ENCODE data around the gene EEFSEC. TPM values are rescaled to one million over a fixed set of nuclear protein-coding genes. Genes with fewer than 3 reads are reported as not detected.

EEFSEC gene
- total RNA-seq, 2 donors from 2014 or later, result 10.5 to 12.8 TPM

DNA sequence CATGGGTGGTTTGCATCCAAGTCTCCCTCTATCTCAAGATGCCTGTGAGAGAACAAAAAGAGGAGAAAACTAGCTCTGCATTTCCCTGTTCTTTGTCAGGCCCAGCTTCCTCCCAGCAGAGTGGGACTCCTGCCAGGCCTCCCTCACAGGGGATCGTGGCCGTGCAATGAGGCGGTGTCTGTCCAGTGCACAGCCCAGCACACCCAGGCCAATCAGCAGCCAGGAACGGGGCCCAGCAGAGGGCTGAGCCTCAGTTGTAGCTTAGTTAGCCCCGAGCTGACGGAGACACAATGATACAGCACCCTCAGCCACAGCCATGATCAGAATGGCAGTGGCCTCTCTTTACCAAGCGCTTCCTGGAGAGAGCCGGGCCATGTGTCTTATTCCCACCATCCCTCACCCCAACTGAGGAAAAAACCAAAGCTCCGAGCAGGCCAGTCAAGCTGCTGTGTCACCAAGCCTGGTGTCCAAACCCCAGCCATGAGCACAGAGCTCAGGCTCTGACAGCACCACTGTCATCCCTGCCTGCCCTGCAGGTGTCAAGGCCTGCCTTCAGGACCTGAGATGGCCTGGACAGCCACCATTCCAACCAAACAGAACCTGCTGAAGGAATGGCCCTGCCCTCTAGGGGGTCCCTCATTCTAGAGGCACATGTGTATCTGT is 242.3 kb downstream of the EEFSEC start:
- no peaks in the 10 kb centered on the region for H3K4me1 Mint-ChIP-seq
- no peak overlapping the region for H3K4me3 Mint-ChIP-seq
- H3K9me3 Mint-ChIP-seq, result no peaks in the 10 kb centered on the region
- no peaks in the 10 kb centered on the region for H3K36me3 Mint-ChIP-seq (ENCODE audit: low read depth)
- H3K27me3 Mint-ChIP-seq, result no peaks in the 10 kb centered on the region
- no peak overlapping the region for H3K27ac Mint-ChIP-seq
- no peak for ATAC-seq (replicated peaks)

GRCh38 chr3:128397484-128397883 is 244.2 kb downstream of the EEFSEC start:
- Mint-ChIP-seq H3K4me3 (no peak overlapping the region), H3K27ac (no peak overlapping the region), H3K27me3 (no peaks in the 10 kb centered on the region), H3K4me1 (no peaks in the 10 kb centered on the region), H3K9me3 (no peaks in the 10 kb centered on the region), H3K36me3 (ENCODE audit: low read depth) (no peaks in the 10 kb centered on the region)
- no peak for ATAC-seq (replicated peaks)

DNA sequence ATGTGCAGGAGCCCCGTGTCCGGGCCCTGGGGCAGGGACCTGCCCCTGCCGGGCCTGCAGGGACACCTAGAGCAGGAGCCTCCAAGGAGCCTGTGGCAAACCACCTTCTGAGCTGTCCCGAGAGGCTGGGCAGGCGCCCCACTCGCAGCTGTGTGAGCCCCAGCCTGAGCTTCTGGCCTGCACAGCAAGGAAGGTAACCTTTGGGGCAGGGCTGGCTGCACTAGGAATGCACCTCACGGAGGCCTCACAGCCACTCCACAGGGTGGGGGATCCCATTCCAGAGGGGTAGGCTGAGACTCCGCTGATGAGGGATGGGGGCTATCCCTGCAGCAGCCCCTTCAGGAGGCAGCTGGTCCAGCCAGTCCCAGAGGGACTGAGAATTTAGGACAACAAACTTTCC is 245.3 kb downstream of the EEFSEC start:
- Mint-ChIP-seq H3K27me3 (no peaks in the 10 kb centered on the region), H3K36me3 (ENCODE audit: low read depth) (no peaks in the 10 kb centered on the region), H3K4me3 (no peak overlapping the region), H3K9me3 (no peaks in the 10 kb centered on the region), H3K27ac (no peak overlapping the region), H3K4me1 (no peaks in the 10 kb centered on the region)
- no peak for ATAC-seq (replicated peaks)

DNA sequence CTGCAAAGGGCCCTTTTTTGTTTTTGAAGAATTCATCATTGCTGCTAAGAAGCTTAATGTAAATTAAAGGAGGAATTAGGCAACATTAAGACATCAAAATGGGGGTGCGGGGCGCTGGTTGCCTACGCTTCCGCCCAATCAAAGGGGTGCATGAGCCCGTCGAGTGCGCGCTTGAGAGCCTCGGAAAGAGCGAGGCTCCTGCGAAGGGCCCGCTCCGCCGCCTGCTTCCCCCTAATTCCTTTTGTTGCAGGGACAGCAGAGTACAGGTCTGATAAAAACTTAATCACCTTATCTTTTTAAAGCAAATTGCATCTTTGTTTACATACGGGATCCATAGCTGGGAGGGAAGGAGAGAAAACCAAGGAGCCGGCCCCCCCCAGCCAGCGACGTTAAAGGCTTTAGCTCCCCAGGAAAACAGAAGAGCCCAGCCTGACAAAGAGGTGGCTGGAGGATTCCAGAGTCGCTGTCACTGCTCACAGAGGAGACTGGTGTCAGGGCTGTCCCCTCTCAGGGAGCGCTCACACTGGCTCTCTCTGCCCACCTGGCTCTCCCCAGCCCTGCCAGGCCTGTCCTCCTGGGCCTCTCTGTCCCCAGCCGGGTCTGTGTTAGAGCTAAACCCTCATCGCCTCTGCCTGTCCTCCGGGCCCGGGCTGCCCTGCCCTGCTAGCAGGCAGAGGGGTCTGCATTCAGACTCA is 246.1 kb downstream of the EEFSEC start:
- no peaks in the 10 kb centered on the region for H3K4me1 Mint-ChIP-seq
- no peaks in the 10 kb centered on the region for H3K27me3 Mint-ChIP-seq
- no peak overlapping the region for H3K27ac Mint-ChIP-seq
- H3K9me3 Mint-ChIP-seq, result no peaks in the 10 kb centered on the region
- H3K4me3 Mint-ChIP-seq, result no peak overlapping the region
- no peaks in the 10 kb centered on the region for H3K36me3 Mint-ChIP-seq (ENCODE audit: low read depth)
- no peak for ATAC-seq (replicated peaks)

GRCh38 chr3:128400671-128401070 is 247.4 kb downstream of the EEFSEC start:
- Mint-ChIP-seq H3K27me3 (no peaks in the 10 kb centered on the region), H3K27ac (no peak overlapping the region), H3K9me3 (no peaks in the 10 kb centered on the region), H3K4me3 (no peak overlapping the region), H3K36me3 (ENCODE audit: low read depth) (no peaks in the 10 kb centered on the region), H3K4me1 (no peaks in the 10 kb centered on the region)
- ATAC-seq (replicated peaks), result no peak

DNA sequence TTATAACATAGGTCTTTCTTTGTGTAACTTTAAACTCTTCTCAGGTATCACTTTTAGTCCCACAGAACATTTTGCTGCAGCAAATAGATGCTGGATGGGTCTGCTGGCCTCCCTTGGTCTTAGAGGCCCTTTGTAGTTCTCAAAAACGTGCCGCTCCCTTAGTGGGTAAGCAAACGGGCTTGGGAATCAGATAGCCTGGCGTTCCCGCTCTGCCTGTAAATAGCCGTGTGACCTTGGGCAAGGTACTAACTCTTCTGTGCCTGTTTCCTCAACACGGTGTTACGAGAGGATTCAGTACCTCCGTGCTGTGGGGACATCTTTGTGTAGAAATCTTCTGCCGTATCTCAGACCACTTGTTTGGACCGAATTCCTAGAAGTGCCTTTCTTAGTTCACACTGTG is 249.0 kb downstream of the EEFSEC start:
- H3K9me3 Mint-ChIP-seq, result no peaks in the 10 kb centered on the region
- no peaks in the 10 kb centered on the region for H3K4me1 Mint-ChIP-seq
- no peak overlapping the region for H3K27ac Mint-ChIP-seq

GRCh38 chr3:128402998-128403397 is 249.7 kb downstream of the EEFSEC start:
- Mint-ChIP-seq H3K27me3 (no peaks in the 10 kb centered on the region), H3K27ac (no peak overlapping the region), H3K9me3 (no peaks in the 10 kb centered on the region), H3K4me1 (no peaks in the 10 kb centered on the region), H3K36me3 (ENCODE audit: low read depth) (no peaks in the 10 kb centered on the region), H3K4me3 (no peak overlapping the region)
- no peak for ATAC-seq (replicated peaks)

More for the DNA sequence above, 249.0 kb downstream of the EEFSEC start:
- no peaks in the 10 kb centered on the region for H3K36me3 Mint-ChIP-seq (ENCODE audit: low read depth)
- no peak for ATAC-seq (replicated peaks)
- H3K4me3 Mint-ChIP-seq, result no peak overlapping the region
- no peaks in the 10 kb centered on the region for H3K27me3 Mint-ChIP-seq

GRCh38 chr3:128404276-128405068 is 251.2 kb downstream of the EEFSEC start:
- Mint-ChIP-seq H3K27ac (no peak overlapping the region), H3K9me3 (no peaks in the 10 kb centered on the region), H3K27me3 (no peaks in the 10 kb centered on the region), H3K36me3 (ENCODE audit: low read depth) (no peaks in the 10 kb centered on the region), H3K4me3 (no peak overlapping the region), H3K4me1 (no peaks in the 10 kb centered on the region)
- no peak for ATAC-seq (replicated peaks)

DNA sequence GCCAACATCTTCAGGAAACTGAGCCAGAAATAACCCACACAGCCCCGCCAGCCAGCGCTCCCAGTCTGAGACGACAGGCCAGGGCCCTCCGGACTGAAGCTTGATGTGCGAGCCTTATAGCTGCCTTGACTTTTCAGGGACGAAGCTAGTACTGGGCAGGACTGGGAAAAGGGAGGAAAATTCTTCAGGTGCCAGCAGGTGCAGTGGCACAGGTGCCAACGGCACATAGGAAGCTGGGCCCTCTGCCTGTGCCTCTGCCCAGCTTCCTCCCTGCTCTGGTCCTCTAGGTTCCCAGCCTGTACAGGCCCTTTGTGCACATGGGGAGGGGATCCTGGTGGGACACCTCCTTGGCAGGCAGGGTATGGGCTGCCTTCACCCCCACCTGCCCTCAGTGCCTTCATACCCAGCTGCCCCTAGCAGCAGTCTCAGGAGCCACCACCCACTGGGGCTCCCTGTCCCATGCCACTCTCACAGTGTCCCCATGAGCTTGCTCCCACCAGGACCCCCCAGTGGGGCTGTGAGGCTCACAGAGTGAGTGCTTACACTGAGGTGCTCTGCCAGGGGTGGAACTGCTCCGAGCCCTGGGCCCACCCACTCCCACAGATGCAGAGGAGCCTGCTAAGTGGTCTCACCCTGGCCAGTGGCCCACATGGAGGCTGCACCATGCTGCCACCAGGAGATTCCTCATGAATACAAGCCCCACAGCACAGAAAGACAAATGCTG is 252.4 kb downstream of the EEFSEC start:
- no peaks in the 10 kb centered on the region for H3K9me3 Mint-ChIP-seq
- no peaks in the 10 kb centered on the region for H3K27me3 Mint-ChIP-seq
- no peaks in the 10 kb centered on the region for H3K4me1 Mint-ChIP-seq
- peak overlapping the region; percentile 33 for H3K27ac Mint-ChIP-seq
- no peak overlapping the region for H3K4me3 Mint-ChIP-seq
- H3K36me3 Mint-ChIP-seq (ENCODE audit: low read depth), result no peaks in the 10 kb centered on the region
- ATAC-seq (replicated peaks), result no peak

- no peaks in the 10 kb centered on the region for H3K4me1 Mint-ChIP-seq
- H3K4me3 Mint-ChIP-seq, result no peak overlapping the region
- no peaks in the 10 kb centered on the region for H3K9me3 Mint-ChIP-seq
- H3K36me3 Mint-ChIP-seq (ENCODE audit: low read depth), result no peaks in the 10 kb centered on the region
- ATAC-seq (replicated peaks), result no peak
- H3K27ac Mint-ChIP-seq, result no peak overlapping the region
- no peaks in the 10 kb centered on the region for H3K27me3 Mint-ChIP-seq
These were observed 254.0 kb downstream of the EEFSEC start for GRCh38 chr3:128407247-128407646.

GRCh38 chr3:128408012-128408692 is 254.9 kb downstream of the EEFSEC start:
- Mint-ChIP-seq H3K9me3 (no peaks in the 10 kb centered on the region), H3K4me3 (no peak overlapping the region), H3K36me3 (ENCODE audit: low read depth) (no peaks in the 10 kb centered on the region), H3K27me3 (no peaks in the 10 kb centered on the region), H3K4me1 (no peaks in the 10 kb centered on the region), H3K27ac (no peak overlapping the region)
- ATAC-seq (replicated peaks), result no peak

DNA sequence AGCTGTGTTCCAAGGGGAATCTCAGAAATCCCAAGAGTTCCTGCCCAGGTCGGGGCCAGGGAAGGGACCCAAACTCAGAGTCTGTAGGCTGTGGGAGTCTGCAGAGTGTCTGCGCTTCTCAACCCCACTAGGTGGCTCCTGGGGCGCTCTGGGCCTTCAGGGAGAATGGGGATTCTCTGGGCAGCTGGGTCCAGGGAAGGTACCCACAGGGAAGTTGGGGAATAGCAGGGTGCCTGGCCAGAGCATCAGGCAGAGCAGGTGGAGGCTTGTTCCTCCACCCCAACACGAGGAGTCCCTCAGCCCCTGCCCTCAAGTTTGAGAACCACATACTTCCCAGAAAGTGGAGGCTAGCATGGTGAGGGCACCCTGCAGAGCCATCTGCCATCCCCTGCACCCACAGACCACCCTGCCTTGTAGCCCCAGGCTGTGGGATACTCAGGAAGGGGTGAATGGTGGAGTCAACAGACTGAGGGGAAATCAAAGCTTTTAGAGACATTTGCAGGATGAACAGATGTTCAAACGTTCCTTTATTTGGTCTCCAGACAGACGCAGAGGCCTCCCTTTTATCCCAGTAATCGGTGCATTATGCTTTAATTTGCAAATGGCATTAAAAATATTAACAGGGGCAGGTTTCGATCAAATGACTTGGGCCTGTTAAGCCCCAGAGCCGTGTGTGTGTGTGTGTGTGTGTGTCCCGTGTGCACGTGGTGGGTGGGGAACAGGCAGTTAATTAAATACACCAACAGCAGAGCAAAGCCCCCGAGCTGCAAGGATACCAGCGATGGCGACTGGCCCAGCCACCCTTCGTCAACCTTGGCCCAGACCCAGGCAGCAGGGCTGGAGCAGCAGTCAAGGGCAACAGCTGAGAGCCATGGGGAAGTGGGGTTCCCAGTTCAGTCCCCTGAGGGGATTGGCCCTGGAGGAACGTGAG is 255.7 kb downstream of the EEFSEC start:
- Mint-ChIP-seq H3K4me3 (no peak overlapping the region), H3K9me3 (no peaks in the 10 kb centered on the region), H3K36me3 (ENCODE audit: low read depth) (no peaks in the 10 kb centered on the region)

More for the DNA sequence above, 255.7 kb downstream of the EEFSEC start:
- Mint-ChIP-seq H3K4me1 (no peaks in the 10 kb centered on the region), H3K27ac (no peak overlapping the region), H3K27me3 (no peaks in the 10 kb centered on the region)
- no peak for ATAC-seq (replicated peaks)

Data from activated T-helper 17 cell treated with anti-CD3 and anti-CD28 coated beads, Interleukin-2, amount 50 U/mL, for 72 hours (primary cell).